ENCODE measurements around the gene DEAF1.

The DEAF1 gene

DNA sequence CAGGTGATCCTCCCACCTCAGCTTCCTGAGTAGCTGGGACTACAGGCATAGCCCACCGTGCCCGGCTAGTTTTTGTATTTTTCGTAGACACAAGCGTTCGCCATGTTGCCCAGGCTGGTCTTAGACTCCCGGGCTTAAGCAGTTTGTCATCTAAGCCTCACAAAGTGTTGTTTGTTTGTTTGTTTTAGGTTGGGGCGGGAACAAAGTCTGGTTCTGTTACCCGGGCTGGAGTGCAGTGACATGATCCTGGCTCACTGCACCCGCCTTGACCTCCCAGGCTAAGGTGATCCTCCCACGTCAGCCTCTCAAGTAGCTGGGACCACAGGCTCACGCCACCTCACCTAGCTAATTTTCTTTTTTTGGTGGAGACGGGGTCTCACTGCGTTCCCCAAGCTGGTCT, 91.9 kb downstream of the DEAF1 start:
- H3K27ac ChIP-seq (ENCODE audit: low read depth, low read length) = no peak overlapping the region
- H3K27me3 ChIP-seq (ENCODE audit: insufficient read depth, low read length) = no peaks in the 10 kb centered on the region
- WGBS = 95% methylated on average over 13 of the region's 13 CpGs
- H3K4me3 ChIP-seq (ENCODE audit: low read length) = no peak overlapping the region
- no peak overlapping the region for H3K9ac ChIP-seq (ENCODE audit: low read depth, low read length)
- no peaks in the 10 kb centered on the region for H3K9me3 ChIP-seq (ENCODE audit: insufficient read depth, low read depth, low read length)
- H3K36me3 ChIP-seq (ENCODE audit: insufficient read depth, low read length) = peaks cover 91% of the 10 kb centered on the region
- no peaks in the 10 kb centered on the region for H3K4me1 ChIP-seq (ENCODE audit: insufficient read depth, low read length)

DNA sequence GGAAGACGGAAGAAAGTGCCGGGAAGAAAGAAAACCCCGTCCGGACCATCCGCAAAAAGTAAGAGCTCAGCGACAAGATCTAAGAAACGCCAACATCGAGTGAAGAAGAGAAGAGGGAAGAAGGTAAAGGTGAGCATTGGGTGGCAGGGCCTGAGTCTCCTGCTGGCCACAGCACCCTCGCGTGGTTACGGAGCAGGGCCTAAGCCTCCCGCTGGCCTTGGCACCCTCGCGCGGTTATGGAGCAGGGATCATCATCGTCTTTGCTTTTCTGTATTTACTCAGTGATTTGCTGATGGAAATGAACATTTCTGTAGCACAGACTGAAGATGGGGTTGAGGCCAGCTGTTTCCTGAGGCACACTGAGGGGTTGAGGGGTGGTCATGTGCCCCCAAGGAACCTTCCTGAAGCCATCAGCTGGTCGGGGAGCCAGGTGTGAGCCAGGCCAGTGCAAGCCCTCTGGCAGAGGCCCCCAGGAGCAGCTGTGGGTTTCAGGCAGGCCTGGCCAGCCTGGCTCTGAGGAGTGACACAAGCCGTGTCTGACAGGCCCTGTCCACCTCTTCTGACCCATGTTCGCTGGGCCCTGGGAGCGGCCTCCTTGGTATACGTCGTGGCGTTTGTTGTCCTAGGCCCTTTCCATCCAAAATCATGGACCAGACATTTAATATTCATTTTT, 93.3 kb downstream of the DEAF1 start:
- Histone ChIP-seq H3K4me1 (ENCODE audit: insufficient read depth, low read length) (no peaks in the 10 kb centered on the region), H3K9me3 (ENCODE audit: insufficient read depth, low read depth, low read length) (no peaks in the 10 kb centered on the region), H3K36me3 (ENCODE audit: insufficient read depth, low read length) (peaks cover 90% of the 10 kb centered on the region), H3K9ac (ENCODE audit: low read depth, low read length) (no peak overlapping the region), H3K27me3 (ENCODE audit: insufficient read depth, low read length) (no peaks in the 10 kb centered on the region), H3K27ac (ENCODE audit: low read depth, low read length) (no peak overlapping the region), H3K4me3 (ENCODE audit: low read length) (no peak overlapping the region)
- WGBS = 97% methylated on average over 23 of the region's 23 CpGs

DNA sequence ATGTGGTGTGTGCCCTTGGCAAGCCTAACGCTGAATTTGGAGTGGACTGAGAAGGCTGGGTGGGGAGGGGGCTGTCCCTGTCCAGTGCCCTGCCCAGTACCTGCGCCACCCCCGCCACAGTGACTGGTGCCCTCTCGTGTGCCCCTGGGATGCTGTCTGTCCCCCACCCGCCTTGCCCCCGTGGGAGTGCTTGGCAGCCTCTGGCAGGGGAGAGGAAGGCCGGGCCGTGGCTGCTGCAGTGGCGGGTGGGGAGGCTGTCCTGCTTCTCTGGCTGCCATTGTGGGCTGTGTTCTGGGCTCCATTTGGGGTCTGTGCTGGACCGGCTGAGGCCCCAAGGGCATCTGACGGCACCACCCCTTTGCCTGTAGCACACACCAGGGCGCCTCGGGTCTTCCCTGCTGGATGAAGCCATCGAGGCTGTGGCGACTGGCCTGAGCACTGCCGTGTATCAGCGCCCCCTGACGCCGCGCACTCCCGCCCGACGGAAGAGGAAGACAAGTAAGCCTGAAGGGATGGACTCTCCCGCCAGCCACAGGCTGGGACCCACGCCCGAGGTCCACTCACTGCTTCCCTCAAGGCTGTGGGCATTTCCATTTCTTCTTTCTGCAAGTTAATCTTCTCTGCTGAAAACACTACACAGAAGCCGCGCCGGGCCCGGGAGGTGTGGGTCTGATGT, 96.9 kb downstream of the DEAF1 start:
- Histone ChIP-seq H3K27ac (ENCODE audit: low read depth, low read length) (no peak overlapping the region), H3K27me3 (ENCODE audit: insufficient read depth, low read length) (no peaks in the 10 kb centered on the region), H3K4me3 (ENCODE audit: low read length) (no peak overlapping the region), H3K36me3 (ENCODE audit: insufficient read depth, low read length) (peaks cover 91% of the 10 kb centered on the region), H3K9ac (ENCODE audit: low read depth, low read length) (no peak overlapping the region), H3K4me1 (ENCODE audit: insufficient read depth, low read length) (no peaks in the 10 kb centered on the region), H3K9me3 (ENCODE audit: insufficient read depth, low read depth, low read length) (no peaks in the 10 kb centered on the region)
- WGBS = 96% methylated on average over 30 of the region's 30 CpGs

- H3K4me3 ChIP-seq (ENCODE audit: low read length) = no peak overlapping the region
- no peaks in the 10 kb centered on the region for H3K4me1 ChIP-seq (ENCODE audit: insufficient read depth, low read length)
- H3K27ac ChIP-seq (ENCODE audit: low read depth, low read length) = no peak overlapping the region
- 96% methylated on average over 29 of the region's 29 CpGs for WGBS
- H3K36me3 ChIP-seq (ENCODE audit: insufficient read depth, low read length) = peaks cover 92% of the 10 kb centered on the region
- H3K9ac ChIP-seq (ENCODE audit: low read depth, low read length) = no peak overlapping the region
- no peaks in the 10 kb centered on the region for H3K9me3 ChIP-seq (ENCODE audit: insufficient read depth, low read depth, low read length)
- no peaks in the 10 kb centered on the region for H3K27me3 ChIP-seq (ENCODE audit: insufficient read depth, low read length)
Measured at GRCh38 chr11:597166-597725, 97.8 kb downstream of the DEAF1 start.

GRCh38 chr11:596374-596773, 98.6 kb downstream of the DEAF1 start:
- Histone ChIP-seq H3K4me1 (ENCODE audit: insufficient read depth, low read length) (no peaks in the 10 kb centered on the region), H3K27ac (ENCODE audit: low read depth, low read length) (no peak overlapping the region), H3K9me3 (ENCODE audit: insufficient read depth, low read depth, low read length) (no peaks in the 10 kb centered on the region), H3K27me3 (ENCODE audit: insufficient read depth, low read length) (no peaks in the 10 kb centered on the region), H3K36me3 (ENCODE audit: insufficient read depth, low read length) (peaks cover 89% of the 10 kb centered on the region), H3K4me3 (ENCODE audit: low read length) (no peak overlapping the region), H3K9ac (ENCODE audit: low read depth, low read length) (no peak overlapping the region)
- 95% methylated on average over 10 of the region's 10 CpGs for WGBS

DNA sequence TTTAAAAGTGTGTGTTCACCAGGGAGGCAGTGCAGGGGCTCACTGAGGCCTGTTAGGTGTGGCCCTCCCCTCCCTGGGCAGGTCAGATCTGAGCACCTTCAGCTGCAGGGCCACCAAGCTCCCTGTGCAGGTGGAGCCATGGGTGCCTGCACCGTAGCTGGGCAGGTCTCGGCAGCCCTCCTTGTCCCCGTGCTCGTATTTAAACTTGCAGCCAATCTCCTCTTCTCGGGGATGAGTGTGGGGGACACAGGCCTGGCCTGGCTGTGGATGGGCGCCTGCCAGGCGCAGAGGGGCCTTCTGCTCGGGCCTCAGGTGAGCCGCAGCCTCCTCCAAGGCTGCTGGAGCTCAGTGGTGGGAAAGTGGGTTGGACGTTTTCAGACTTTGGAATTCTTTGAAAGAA, 99.6 kb downstream of the DEAF1 start:
- H3K9ac ChIP-seq (ENCODE audit: low read depth, low read length) = no peak overlapping the region
- no peak overlapping the region for H3K27ac ChIP-seq (ENCODE audit: low read depth, low read length)
- H3K4me3 ChIP-seq (ENCODE audit: low read length) = no peak overlapping the region
- 95% methylated on average over 10 of the region's 10 CpGs for WGBS
- H3K27me3 ChIP-seq (ENCODE audit: insufficient read depth, low read length) = no peaks in the 10 kb centered on the region
- H3K36me3 ChIP-seq (ENCODE audit: insufficient read depth, low read length) = peaks cover 92% of the 10 kb centered on the region
- H3K9me3 ChIP-seq (ENCODE audit: insufficient read depth, low read depth, low read length) = no peaks in the 10 kb centered on the region
- H3K4me1 ChIP-seq (ENCODE audit: insufficient read depth, low read length) = no peaks in the 10 kb centered on the region
